Stimulated activated CD8-positive, alpha-beta memory T cell treated with anti-CD3 and anti-CD28 coated beads, Interleukin-12 subunit alpha, Interleukin-12 subunit beta, amount 100 ng/mL, for 24 hours (primary cell): ENCODE results near the gene NR2C2.
"Not testable (repeated sequence)": the region's sequence is repeated elsewhere in the genome, so short reads cannot be mapped to it uniquely, and the experiment has no call there.

ENCODE experiments used
- DNase-seq: peaks from one replicate; pipeline ENCODE4 v3.0.0-alpha.2; 2020; ENCODE audit errors: extremely low read depth

Gene NR2C2

GRCh38 chr3:14947100-14947885 lies at the start of gene NR2C2:
NR2C2 (plus strand) TSS chr3:14947583; CDS start chr3:15003915, 56,332 bp downstream.
- peak; percentile 67 for DNase-seq

GRCh38 chr3:14898929-14899328 lies 48.5 kb upstream of the NR2C2 start:
- DNase-seq, result no peak

GRCh38 chr3:14899993-14900618 lies 47.3 kb upstream of the NR2C2 start:
- no peak for DNase-seq

- DNase-seq, result no peak
Measured at GRCh38 chr3:14900881-14901873, 46.2 kb upstream of the NR2C2 start.

- no peak for DNase-seq
Measured at GRCh38 chr3:14902719-14903118, 44.7 kb upstream of the NR2C2 start.

- DNase-seq, result not testable (repeated sequence)
Measured at GRCh38 chr3:14903501-14903900, 43.9 kb upstream of the NR2C2 start.

GRCh38 chr3:14905055-14905657 lies 42.2 kb upstream of the NR2C2 start:
- no peak for DNase-seq

GRCh38 chr3:14906355-14906971 lies 40.9 kb upstream of the NR2C2 start:
- DNase-seq, result no peak

GRCh38 chr3:14907043-14907966 lies 40.1 kb upstream of the NR2C2 start:
- no peak for DNase-seq

GRCh38 chr3:14909250-14909649 lies 38.1 kb upstream of the NR2C2 start:
- DNase-seq, result no peak

- DNase-seq, result no peak
Measured at GRCh38 chr3:14911651-14912050, 35.7 kb upstream of the NR2C2 start.

GRCh38 chr3:14913071-14913925 lies 34.1 kb upstream of the NR2C2 start:
- DNase-seq, result no peak

GRCh38 chr3:14913926-14914778 lies 33.2 kb upstream of the NR2C2 start:
- no peak for DNase-seq

- DNase-seq, result no peak
Measured at GRCh38 chr3:14914779-14915117, 32.6 kb upstream of the NR2C2 start.

- no peak for DNase-seq
Measured at GRCh38 chr3:14915636-14916222, 31.7 kb upstream of the NR2C2 start.

GRCh38 chr3:14918356-14918860 lies 29.0 kb upstream of the NR2C2 start:
- DNase-seq, result no peak

GRCh38 chr3:14920536-14920935 lies 26.8 kb upstream of the NR2C2 start:
- no peak for DNase-seq
